Measurements from ENCODE around the gene ABL2.

- TF ChIP-seq GATA2 (IDR thresholded peaks at IDR 0.05; ENCODE audit: low read depth, low read length) = no peak
- TF ChIP-seq GATA3 (IDR thresholded peaks at IDR 0.05; ENCODE audit: low read depth, low read length) = no peak
These were observed 84.9 kb downstream of the ABL2 start for GRCh38 chr1:179144626-179145025.

All from SH-SY5Y (cell line).